Chondrocyte (in vitro differentiated cells): Measurements from ENCODE around the gene OTUD1. TPM values are rescaled to one million over a fixed set of nuclear protein-coding genes. Genes with fewer than 3 reads are reported as not detected.

Experiments used
- DNase-seq: peaks from one replicate; pipeline ENCODE4 v3.0.0; 2021; ENCODE audit warnings: mixed read lengths, low spot score
- H3K27ac Mint-ChIP-seq: one replicate; pipeline ENCODE4 v1.8.0; 2021; ENCODE audit warnings: mild to moderate bottlenecking, moderate library complexity, mixed read lengths; ENCODE audit not compliant: unreplicated experiment
- H3K27me3 Mint-ChIP-seq: 2 replicates; pipeline ENCODE4 v1.8.0; 2021; ENCODE audit warnings: low read depth, mixed read lengths
- H3K36me3 Mint-ChIP-seq: 2 replicates; pipeline ENCODE4 v1.8.0; 2021; ENCODE audit warnings: low read depth, mixed read lengths
- H3K4me1 Mint-ChIP-seq: 2 replicates; pipeline ENCODE4 v1.8.0; 2021; ENCODE audit warnings: low read depth, mild to moderate bottlenecking, mixed read lengths
- H3K4me3 Mint-ChIP-seq: one replicate; pipeline ENCODE4 v1.8.0; 2021; ENCODE audit warnings: mild to moderate bottlenecking, moderate library complexity, mixed read lengths; ENCODE audit not compliant: unreplicated experiment
- H3K9me3 Mint-ChIP-seq: 2 replicates; pipeline ENCODE4 v1.8.0; 2021; ENCODE audit warnings: low read depth, mixed read lengths
- total RNA-seq: library from RNA; stranded (reverse); gene quantifications from 3 replicates; pipeline ENCODE4 v1.2.1, GENCODE V29; 2021
- TF ChIP-seq, protein P1 (sequence below): fragments of 200-600 bp; sonication (generic); IDR thresholded peaks from 2 replicates; pipeline ENCODE4 v1.5.0; 2021; ENCODE audit warnings: antibody characterized with exemption, mild to moderate bottlenecking, moderate library complexity

OTUD1 gene
- total RNA-seq, 1 donor from 2014 or later = 11.3 TPM

DNA sequence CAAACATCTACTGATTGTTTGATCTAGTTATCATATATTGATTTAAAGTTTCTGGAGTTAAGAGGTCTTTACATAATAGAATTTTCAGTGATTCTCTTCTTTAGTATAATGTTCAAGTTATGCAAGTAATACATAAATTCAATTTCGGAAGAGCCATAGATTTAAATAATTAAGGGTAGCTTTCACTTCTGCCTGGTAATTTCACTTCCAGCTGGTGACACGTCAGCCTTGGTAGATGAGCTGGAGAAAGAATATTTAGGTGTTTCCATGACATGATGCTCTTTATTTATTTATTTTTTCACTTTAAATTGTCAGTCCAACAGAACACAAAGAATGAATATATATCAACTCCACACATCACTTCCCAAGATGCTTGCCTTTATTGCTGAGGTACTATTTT, 5.2 kb upstream of the OTUD1 start:
- peaks cover 13% of the 10 kb centered on the region for H3K27me3 Mint-ChIP-seq
- H3K4me1 Mint-ChIP-seq = peaks cover 8% of the 10 kb centered on the region
- no peaks in the 10 kb centered on the region for H3K9me3 Mint-ChIP-seq
- H3K36me3 Mint-ChIP-seq = no peaks in the 10 kb centered on the region
- DNase-seq = no peak
- H3K27ac Mint-ChIP-seq = no peak overlapping the region
- H3K4me3 Mint-ChIP-seq = no peak overlapping the region
- TF ChIP-seq, protein P1, sequence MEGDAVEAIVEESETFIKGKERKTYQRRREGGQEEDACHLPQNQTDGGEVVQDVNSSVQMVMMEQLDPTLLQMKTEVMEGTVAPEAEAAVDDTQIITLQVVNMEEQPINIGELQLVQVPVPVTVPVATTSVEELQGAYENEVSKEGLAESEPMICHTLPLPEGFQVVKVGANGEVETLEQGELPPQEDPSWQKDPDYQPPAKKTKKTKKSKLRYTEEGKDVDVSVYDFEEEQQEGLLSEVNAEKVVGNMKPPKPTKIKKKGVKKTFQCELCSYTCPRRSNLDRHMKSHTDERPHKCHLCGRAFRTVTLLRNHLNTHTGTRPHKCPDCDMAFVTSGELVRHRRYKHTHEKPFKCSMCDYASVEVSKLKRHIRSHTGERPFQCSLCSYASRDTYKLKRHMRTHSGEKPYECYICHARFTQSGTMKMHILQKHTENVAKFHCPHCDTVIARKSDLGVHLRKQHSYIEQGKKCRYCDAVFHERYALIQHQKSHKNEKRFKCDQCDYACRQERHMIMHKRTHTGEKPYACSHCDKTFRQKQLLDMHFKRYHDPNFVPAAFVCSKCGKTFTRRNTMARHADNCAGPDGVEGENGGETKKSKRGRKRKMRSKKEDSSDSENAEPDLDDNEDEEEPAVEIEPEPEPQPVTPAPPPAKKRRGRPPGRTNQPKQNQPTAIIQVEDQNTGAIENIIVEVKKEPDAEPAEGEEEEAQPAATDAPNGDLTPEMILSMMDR = no peak

DNA sequence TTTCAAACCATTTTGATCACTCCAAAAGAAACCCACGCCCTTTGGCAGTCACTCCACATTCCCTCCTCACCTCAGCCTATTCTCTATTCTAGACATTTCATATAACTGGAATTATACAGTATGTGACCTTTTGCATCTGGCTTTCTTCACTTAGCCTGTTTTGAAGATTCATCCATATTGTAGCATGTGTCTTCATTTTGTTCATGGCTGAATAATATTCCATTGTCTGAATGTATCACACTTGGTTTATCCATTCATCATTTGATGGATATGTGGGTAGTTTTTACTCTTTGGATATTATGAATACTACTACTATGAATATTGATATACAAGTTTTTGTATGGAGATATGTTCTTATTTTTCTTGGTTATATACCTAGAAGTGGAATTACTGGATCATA, 3.5 kb upstream of the OTUD1 start:
- Mint-ChIP-seq H3K4me3 (no peak overlapping the region), H3K27me3 (peaks cover 4% of the 10 kb centered on the region), H3K4me1 (peaks cover 11% of the 10 kb centered on the region), H3K27ac (no peak overlapping the region), H3K9me3 (no peaks in the 10 kb centered on the region), H3K36me3 (no peaks in the 10 kb centered on the region)
- DNase-seq = no peak
- TF ChIP-seq, protein P1 = no peak

DNA sequence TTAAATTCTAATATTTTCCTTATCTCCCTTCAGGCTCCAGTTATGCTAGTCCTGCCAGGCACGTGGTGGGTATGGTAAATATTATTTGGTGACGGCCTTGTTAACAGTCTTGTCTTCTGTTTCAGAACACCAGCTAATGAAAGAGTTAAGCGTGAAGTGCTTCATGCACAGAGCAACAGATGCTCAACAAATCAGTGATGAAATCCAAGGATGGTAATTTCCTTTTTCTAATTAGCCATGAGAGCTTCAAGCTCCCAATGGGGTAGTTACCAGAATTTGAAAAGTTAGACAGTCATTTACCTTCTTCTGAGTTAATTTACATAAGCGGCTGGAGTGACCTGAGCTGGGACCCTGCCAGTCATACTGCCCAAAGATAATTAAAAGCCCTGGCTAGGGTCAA, 1.9 kb upstream of the OTUD1 start:
- peaks cover 26% of the 10 kb centered on the region for H3K4me1 Mint-ChIP-seq
- no peaks in the 10 kb centered on the region for H3K9me3 Mint-ChIP-seq
- TF ChIP-seq, protein P1 = no peak
- H3K36me3 Mint-ChIP-seq = no peaks in the 10 kb centered on the region
- H3K4me3 Mint-ChIP-seq = no peak overlapping the region
- DNase-seq = no peak
- peaks cover 2% of the 10 kb centered on the region for H3K27me3 Mint-ChIP-seq
- H3K27ac Mint-ChIP-seq = no peak overlapping the region

DNA sequence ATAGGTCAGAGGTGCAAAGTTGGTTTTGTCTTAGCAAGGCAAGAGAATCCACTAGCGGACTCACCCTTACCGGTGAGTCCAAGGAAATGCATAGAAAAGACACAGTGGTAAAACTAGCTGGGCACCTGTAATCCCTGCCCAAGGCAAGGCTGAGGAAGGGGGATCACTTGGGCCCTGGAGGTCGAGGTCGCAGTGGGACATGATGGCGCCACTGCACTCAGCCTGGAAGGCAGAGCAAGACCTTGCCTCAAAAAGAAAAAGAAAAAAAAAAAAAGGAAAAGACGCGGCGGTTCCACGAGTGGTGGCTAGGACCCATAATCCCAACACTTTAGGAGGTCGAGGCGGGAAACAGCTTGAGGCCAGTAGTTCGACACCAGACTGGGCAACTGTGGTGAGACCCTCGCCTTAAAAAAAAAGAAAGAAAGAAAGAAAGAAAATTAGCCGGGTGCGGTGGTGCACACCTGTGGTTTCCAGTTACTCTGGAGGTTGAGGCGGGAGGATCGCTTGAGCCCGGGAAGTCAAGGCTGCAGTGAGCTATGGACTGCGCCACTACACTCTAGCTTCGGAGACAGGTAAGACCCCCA, 820 bp upstream of the OTUD1 start:
- no peaks in the 10 kb centered on the region for H3K9me3 Mint-ChIP-seq
- peak overlapping the region; percentile 77 for H3K27ac Mint-ChIP-seq
- DNase-seq = no peak

DNA sequence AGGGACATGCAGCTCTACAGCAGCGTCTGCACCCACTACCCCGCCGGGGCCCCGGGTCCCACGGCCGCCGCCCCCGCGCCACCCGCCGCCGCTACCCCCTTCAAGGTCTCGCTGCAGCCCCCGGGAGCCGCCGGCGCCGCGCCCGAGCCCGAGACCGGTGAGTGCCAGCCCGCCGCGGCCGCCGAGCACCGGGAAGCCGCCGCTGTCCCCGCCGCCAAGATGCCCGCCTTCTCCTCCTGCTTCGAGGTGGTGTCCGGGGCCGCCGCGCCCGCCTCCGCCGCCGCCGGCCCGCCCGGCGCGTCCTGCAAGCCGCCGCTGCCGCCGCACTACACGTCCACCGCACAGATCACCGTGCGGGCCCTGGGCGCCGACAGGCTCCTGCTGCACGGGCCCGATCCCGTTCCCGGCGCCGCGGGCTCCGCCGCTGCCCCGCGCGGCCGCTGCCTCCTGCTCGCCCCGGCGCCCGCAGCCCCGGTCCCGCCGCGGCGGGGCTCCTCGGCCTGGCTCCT, 631 bp downstream of the OTUD1 start:
- Mint-ChIP-seq H3K9me3 (no peaks in the 10 kb centered on the region), H3K27ac (no peak overlapping the region), H3K4me3 (peak overlapping the region; percentile 85), H3K36me3 (no peaks in the 10 kb centered on the region), H3K27me3 (no peaks in the 10 kb centered on the region), H3K4me1 (peaks cover 36% of the 10 kb centered on the region)
- DNase-seq = no peak
- TF ChIP-seq, protein P1 = no peak

More for the DNA sequence above, 820 bp upstream of the OTUD1 start:
- H3K27me3 Mint-ChIP-seq = no peaks in the 10 kb centered on the region
- peak overlapping the region; percentile 74 for H3K4me3 Mint-ChIP-seq
- no peaks in the 10 kb centered on the region for H3K36me3 Mint-ChIP-seq
- TF ChIP-seq, protein P1 = no peak
- peaks cover 36% of the 10 kb centered on the region for H3K4me1 Mint-ChIP-seq
